HepG2 (cell line): ENCODE measurements around the gene UBE3B. TPM values are rescaled to one million over a fixed set of nuclear protein-coding genes. Genes with fewer than 3 reads are reported as not detected.

Experiments used
- ATAC-seq: fragments of 200-7000 bp; cut with Tn5 transposase; 3 replicates; pipeline ENCODE4 v1.9.1; 2020; ENCODE audit warnings: mild to moderate bottlenecking, moderate library complexity
- BruUV-seq: library from RNA; stranded (reverse); fragments of 400-500 nt; replicated peaks from 2 replicates; lab custom pipeline; 2021; lab: Mats Ljungman, UMichigan
- CTCF ChIA-PET: fragments of 300-600 bp; formaldehyde crosslinking; extraction: SDS; loops from one replicate; lab custom pipeline; 2021; ENCODE audit warnings: low total read pairs, inconsistent platforms, low intra/inter-chr PET ratio; lab: Yijun Ruan, JAX
- POLR2A ChIA-PET: fragments of 350-600 bp; sonication (Branson Sonifier 250); formaldehyde crosslinking; loops from one replicate; lab custom pipeline; 2020; ENCODE audit warnings: antibody characterized with exemption, inconsistent platforms; lab: Yijun Ruan, JAX
- DNase-seq: peaks from one replicate; pipeline ENCODE4 v3.0.0-alpha.2; 2015; ENCODE audit warnings: low spot score
- FAIRE-seq: peaks from 3 replicates; lab custom pipeline; 2011; peaks lifted over from hg19 to GRCh38; lab: Jason Lieb, UNC
- H2AFZ ChIP-seq: one replicate; pipeline ENCODE4 v1.6.1; 2011; ENCODE audit warnings: low read length, inconsistent platforms
- H3K27ac ChIP-seq: fragments of 300-600 bp; 3 replicates; pipeline ENCODE4 v1.8.0; 2011; ENCODE audit warnings: mixed run types, mild to moderate bottlenecking, mixed read lengths, low read length, inconsistent platforms; ENCODE audit not compliant: insufficient read depth; ENCODE audit errors: extremely low read length
- H3K27me3 ChIP-seq, 2 experiments: fragments of 200-600 bp in 1 of 2; 2 replicates in 1 of 2; 3 replicates in 1 of 2; pipeline versions ENCODE4 v1.6.0 to v1.8.0; 2011; ENCODE audit warnings: low read length in 2 of 2, mild to moderate bottlenecking in 2 of 2, moderate library complexity in 2 of 2, inconsistent platforms in 1 of 2; ENCODE audit not compliant: insufficient read depth in 2 of 2, control insufficient read depth in 1 of 2
- H3K36me3 ChIP-seq, 2 experiments: fragments of 200-600 bp in 1 of 2; replicated peaks in 1 of 2; 2 replicates in 1 of 2; 3 replicates in 1 of 2; pipeline versions ENCODE4 v1.5.1 to v1.8.0; 2011; ENCODE audit warnings: low read length in 2 of 2, inconsistent platforms in 1 of 2; ENCODE audit not compliant: insufficient read depth in 2 of 2, control insufficient read depth in 1 of 2
- H3K4me1 ChIP-seq: 2 replicates; pipeline ENCODE4 v1.5.1; 2012; ENCODE audit warnings: low read length, inconsistent platforms; ENCODE audit not compliant: insufficient read depth
- H3K4me2 ChIP-seq: 2 replicates; pipeline ENCODE4 v1.6.0; 2011; ENCODE audit warnings: low read depth, low read length, inconsistent platforms
- H3K4me3 ChIP-seq, 3 experiments: fragments of 200-600 bp in 1 of 3; sonication (generic), shearing (Covaris generic) in 1 of 3; replicated peaks in 1 of 3; 2 replicates each; pipeline ENCODE4 v1.5.1; 2011 to 2016; ENCODE audit warnings: low read length in 3 of 3, inconsistent platforms in 2 of 3, low read depth in 2 of 3, mild to moderate bottlenecking in 2 of 3, control low read depth in 1 of 3, mixed read lengths in 1 of 3; ENCODE audit not compliant: insufficient read depth in 1 of 3
- H3K79me2 ChIP-seq: one replicate; pipeline ENCODE4 v1.6.1; 2011; ENCODE audit warnings: low read length, inconsistent platforms; ENCODE audit not compliant: insufficient read depth
- H3K9ac ChIP-seq: 2 replicates; pipeline ENCODE4 v1.6.0; 2011; ENCODE audit warnings: mild to moderate bottlenecking, low read depth, low read length, inconsistent platforms; ENCODE audit not compliant: insufficient read depth
- H3K9me3 ChIP-seq: 2 replicates; pipeline ENCODE4 v1.5.1; 2012; ENCODE audit warnings: mild to moderate bottlenecking, low read length
- H4K20me1 ChIP-seq: 2 replicates; pipeline ENCODE4 v1.6.0; 2011; ENCODE audit warnings: inconsistent platforms, mild to moderate bottlenecking, low read length, moderate library complexity; ENCODE audit not compliant: insufficient read depth
- AHDC1 ChIP-seq: sonication (generic); formaldehyde crosslinking; IDR thresholded peaks from 2 replicates; pipeline ENCODE4 v1.5.1; 2020; ENCODE audit warnings: mild to moderate bottlenecking, missing genetic modification reagents, borderline replicate concordance
- CHCHD3 ChIP-seq: sonication (generic); formaldehyde crosslinking; IDR thresholded peaks from 2 replicates; pipeline ENCODE4 v1.8.0; 2022; ENCODE audit warnings: mild to moderate bottlenecking, missing genetic modification reagents, moderate library complexity
- DRAP1 ChIP-seq: IDR thresholded peaks from 2 replicates; pipeline ENCODE4 v1.6.1; 2016; ENCODE audit warnings: missing genetic modification reagents, missing compliant biosample characterization
- LRRFIP1 ChIP-seq: sonication (generic); formaldehyde crosslinking; conservative IDR thresholded peaks from 2 replicates; pipeline ENCODE4 v1.4.0; 2020; ENCODE audit warnings: missing genetic modification reagents
- MAFK ChIP-seq, 2 experiments: IDR thresholded peaks in 1 of 2; conservative IDR thresholded peaks in 1 of 2; 2 replicates each; pipeline ENCODE4 v1.6.1; 2011; ENCODE audit warnings: improper control_type of control experiment in 2 of 2, low read length in 2 of 2
- NFKB2 ChIP-seq: sonication (generic); formaldehyde crosslinking; IDR thresholded peaks from 2 replicates; pipeline ENCODE4 v1.4.0; 2020; ENCODE audit warnings: missing genetic modification reagents, borderline replicate concordance
- THAP8 ChIP-seq: sonication (generic); formaldehyde crosslinking; IDR thresholded peaks from 2 replicates; pipeline ENCODE4 v1.5.1; 2020; ENCODE audit warnings: missing genetic modification reagents, mild to moderate bottlenecking, borderline replicate concordance
- ZNF3 ChIP-seq: IDR thresholded peaks from 2 replicates; pipeline ENCODE4 v1.7.0; 2017; ENCODE audit warnings: inconsistent platforms
- WGBS: methylation state at CpG from one replicate; pipeline ENCODE4 v1.1.6; 2017; ENCODE audit warnings: low lambda C conversion rate; 5-methylcytosine and 5-hydroxymethylcytosine counted together
- in situ Hi-C: cut with HindIII; loops from 2 replicates; pipeline ENCODE4 v1.10.0; 2017; ENCODE audit warnings: low pct_unique_long_range_greater_than_20kb; ENCODE audit not compliant: extremely low pct_ligation_motif_present
- intact Hi-C: fragments of 100-400 bp; cut with micrococcal nuclease; formaldehyde crosslinking; loops from one replicate; pipeline ENCODE4 v1.10.0; 2022; ENCODE audit not compliant: unreplicated experiment
- polyA plus RNA-seq, 8 experiments: library from polyadenylated mRNA; depleted of rRNA in 3 of 8; stranded (reverse) in 7 of 8; unstranded in 1 of 8; fragments of >200 nt; fragmentation: Illumina TruSeq in 4 of 8; extraction: Trizol in 4 of 8; gene quantifications; 2 replicates each; pipeline versions ENCODE4 v1.2.1 to v1.2.3, GENCODE V29; 2011 to 2016; ENCODE audit warnings: low read depth in 4 of 8, missing spikeins in 1 of 8, mixed read lengths in 1 of 8; ENCODE audit not compliant: insufficient read depth in 1 of 8
- total RNA-seq, 5 experiments: library from RNA; depleted of rRNA; stranded (reverse); fragments of >200 nt; fragmentation: Illumina TruSeq; extraction: Trizol; gene quantifications; 2 replicates each; pipeline ENCODE4 v1.2.3, GENCODE V29; 2016; ENCODE audit warnings: low read depth in 1 of 5

Gene UBE3B
- total and polyA plus RNA-seq, 2 of the 13 experiments (the other 11 are each of a cell fraction or from before 2014, with no cell fraction given) = 22.7 to 25.3 TPM

GRCh38 chr12:109583733-109584132, 106.3 kb downstream of the UBE3B start:
- Histone ChIP-seq H3K4me3 (no peak overlapping the region), H3K79me2 (no peaks in the 10 kb centered on the region), H3K36me3 (peaks cover 9 to 50% of the 10 kb centered on the region in 2 experiments), H3K4me2 (no peak overlapping the region), H3K27me3 (no peaks in the 10 kb centered on the region), H3K27ac (no peak overlapping the region), H3K9ac (no peak overlapping the region), H2AFZ (no peak overlapping the region), H3K9me3 (no peaks in the 10 kb centered on the region), H4K20me1 (no peaks in the 10 kb centered on the region), H3K4me1 (peaks cover 46% of the 10 kb centered on the region)
- ChIA-PET CTCF (no interaction called here), POLR2A (no interaction called here)
- in situ Hi-C loops (no loop called here), intact Hi-C loops (no loop called here)
- BruUV-seq = no TSS peak
- DNase-seq = no peak
- WGBS = 82% methylated on average over 2 of the region's 2 CpGs
- FAIRE-seq = no peak
- ATAC-seq = no peak
- no peak for TF ChIP-seq THAP8 (CRISPR knock-in tag)
- peak; percentile 83; the same call in 1 of the 2 replicates for TF ChIP-seq ZNF3 (CRISPR knock-in tag)
- TF ChIP-seq NFKB2 (CRISPR knock-in tag) = no peak
- no peak for TF ChIP-seq LRRFIP1 (CRISPR knock-in tag)
- TF ChIP-seq MAFK (conservative IDR thresholded peaks at IDR 0.05 in 1 of 2, IDR thresholded peaks at IDR 0.05 in 1 of 2; ENCODE audit: low read length in 2 of 2) = peak in 1 of 2 experiments; percentile 20; a peak in 1 of 4 replicates
- no peak for TF ChIP-seq DRAP1
- no peak for TF ChIP-seq CHCHD3 (CRISPR knock-in tag)
- no peak for TF ChIP-seq AHDC1 (CRISPR knock-in tag)
- TF ChIP-seq, all 625 proteins: peak for 2
